ENCODE results near the gene SLX9.

- TF ChIP-seq YY1 (IDR thresholded peaks at IDR 0.05; ENCODE audit: insufficient read depth, insufficient read length) = no peak
- no peak for TF ChIP-seq SUZ12 (IDR thresholded peaks at IDR 0.05; ENCODE audit: extremely low read depth, insufficient read depth, insufficient read length)
- no peak for TF ChIP-seq ZNF274 (IDR thresholded peaks at IDR 0.05; ENCODE audit: low read depth, low read length)
Measured at GRCh38 chr21:44954281-44954771, 14.5 kb downstream of the SLX9 start.

Data from NT2/D1 (cell line).